Measurements from ENCODE around the gene OPN3.

DNA sequence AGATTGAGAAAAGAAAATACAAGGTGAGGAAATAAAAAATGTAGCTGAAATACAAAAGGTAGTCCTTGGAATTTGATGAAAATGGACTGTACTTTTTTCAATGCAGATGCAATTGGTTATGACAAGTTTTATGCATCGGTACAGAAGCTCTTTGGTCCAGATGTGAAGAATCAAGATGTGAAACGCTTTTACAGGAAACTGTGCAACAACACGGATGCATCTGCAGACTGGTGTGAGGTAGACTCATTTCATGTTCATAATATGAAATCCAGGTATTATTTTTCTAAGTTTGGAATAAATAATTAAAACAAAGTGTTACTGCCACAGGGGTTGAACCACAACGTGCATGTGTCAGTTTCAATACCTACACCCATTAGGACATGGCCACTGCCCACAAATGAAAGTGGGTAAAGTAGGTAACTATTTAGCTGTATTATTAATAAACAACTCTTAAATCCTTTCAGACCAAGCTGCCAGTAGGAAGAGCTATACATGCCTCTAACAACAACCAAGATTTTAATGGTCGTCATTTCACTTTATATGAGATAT is 20.3 kb upstream of the OPN3 start:
- TF ChIP-seq POLR2AphosphoS5 (IDR thresholded peaks at IDR 0.05; ENCODE audit: borderline replicate concordance, low read depth, low read length) (no peak), EZH2 (IDR thresholded peaks at IDR 0.05) (no peak), FOXP2 (optimal IDR thresholded peaks at IDR 0.05; ENCODE audit: control extremely low read depth, extremely low read length, insufficient read depth) (no peak)
